ENCODE results near the gene RORC. TPM values are rescaled to one million over a fixed set of nuclear protein-coding genes. Genes with fewer than 3 reads are reported as not detected.

RORC gene
- total RNA-seq, 1 experiment from 2014 or later: 0.44 TPM

DNA sequence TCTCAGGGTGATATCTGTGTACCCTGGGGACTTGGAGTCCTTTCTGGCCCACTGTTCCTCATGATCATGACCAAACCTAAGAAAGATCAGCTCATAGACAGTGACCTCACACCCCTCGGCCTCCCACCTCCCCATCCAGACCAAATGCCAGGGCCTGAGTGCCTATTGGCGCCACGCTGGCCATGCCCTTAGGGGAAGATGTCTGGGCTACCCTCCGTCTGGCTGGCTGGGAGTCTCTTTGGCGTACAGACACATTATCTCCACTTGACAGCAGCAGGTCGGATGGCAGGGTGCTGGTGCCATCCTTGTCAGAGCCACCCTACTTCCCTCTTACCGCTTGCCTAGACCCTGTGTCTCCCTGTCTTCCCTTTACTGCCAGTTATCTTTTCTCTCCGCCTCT lies 8.4 kb downstream of the RORC start:
- TF ChIP-seq TEAD4 (CRISPR knock-in tag; IDR thresholded peaks at IDR 0.05) (no peak), FOXP1 (CRISPR knock-in tag; IDR thresholded peaks at IDR 0.05; ENCODE audit: borderline replicate concordance) (no peak), ZNF396 (CRISPR knock-in tag; IDR thresholded peaks at IDR 0.05; ENCODE audit: borderline replicate concordance) (no peak)
- TF ChIP-seq, protein P1, sequence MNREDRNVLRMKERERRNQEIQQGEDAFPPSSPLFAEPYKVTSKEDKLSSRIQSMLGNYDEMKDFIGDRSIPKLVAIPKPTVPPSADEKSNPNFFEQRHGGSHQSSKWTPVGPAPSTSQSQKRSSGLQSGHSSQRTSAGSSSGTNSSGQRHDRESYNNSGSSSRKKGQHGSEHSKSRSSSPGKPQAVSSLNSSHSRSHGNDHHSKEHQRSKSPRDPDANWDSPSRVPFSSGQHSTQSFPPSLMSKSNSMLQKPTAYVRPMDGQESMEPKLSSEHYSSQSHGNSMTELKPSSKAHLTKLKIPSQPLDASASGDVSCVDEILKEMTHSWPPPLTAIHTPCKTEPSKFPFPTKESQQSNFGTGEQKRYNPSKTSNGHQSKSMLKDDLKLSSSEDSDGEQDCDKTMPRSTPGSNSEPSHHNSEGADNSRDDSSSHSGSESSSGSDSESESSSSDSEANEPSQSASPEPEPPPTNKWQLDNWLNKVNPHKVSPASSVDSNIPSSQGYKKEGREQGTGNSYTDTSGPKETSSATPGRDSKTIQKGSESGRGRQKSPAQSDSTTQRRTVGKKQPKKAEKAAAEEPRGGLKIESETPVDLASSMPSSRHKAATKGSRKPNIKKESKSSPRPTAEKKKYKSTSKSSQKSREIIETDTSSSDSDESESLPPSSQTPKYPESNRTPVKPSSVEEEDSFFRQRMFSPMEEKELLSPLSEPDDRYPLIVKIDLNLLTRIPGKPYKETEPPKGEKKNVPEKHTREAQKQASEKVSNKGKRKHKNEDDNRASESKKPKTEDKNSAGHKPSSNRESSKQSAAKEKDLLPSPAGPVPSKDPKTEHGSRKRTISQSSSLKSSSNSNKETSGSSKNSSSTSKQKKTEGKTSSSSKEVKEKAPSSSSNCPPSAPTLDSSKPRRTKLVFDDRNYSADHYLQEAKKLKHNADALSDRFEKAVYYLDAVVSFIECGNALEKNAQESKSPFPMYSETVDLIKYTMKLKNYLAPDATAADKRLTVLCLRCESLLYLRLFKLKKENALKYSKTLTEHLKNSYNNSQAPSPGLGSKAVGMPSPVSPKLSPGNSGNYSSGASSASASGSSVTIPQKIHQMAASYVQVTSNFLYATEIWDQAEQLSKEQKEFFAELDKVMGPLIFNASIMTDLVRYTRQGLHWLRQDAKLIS (CRISPR knock-in tag; IDR thresholded peaks at IDR 0.05; ENCODE audit: borderline replicate concordance): no peak
- Mint-ChIP-seq H3K27me3 (ENCODE audit: low read depth) (peaks cover 6% of the 10 kb centered on the region; the same call in 1 of the 2 replicates), H3K4me1 (peaks cover 24% of the 10 kb centered on the region), H3K27ac (no peak overlapping the region), H3K9me3 (no peaks in the 10 kb centered on the region), H3K4me3 (no peak overlapping the region), H3K36me3 (no peaks in the 10 kb centered on the region)
- ChIA-PET POLR2A (no interaction called here), CTCF (interaction anchor here (1.0 kb wide), 2 partner anchors 14 to 190 kb away, joined by 3 read pairs; no protein-coding TSS in a partner anchor)
- ATAC-seq (no peak), DNase-seq (ENCODE audit: low spot score) (no peak)

DNA sequence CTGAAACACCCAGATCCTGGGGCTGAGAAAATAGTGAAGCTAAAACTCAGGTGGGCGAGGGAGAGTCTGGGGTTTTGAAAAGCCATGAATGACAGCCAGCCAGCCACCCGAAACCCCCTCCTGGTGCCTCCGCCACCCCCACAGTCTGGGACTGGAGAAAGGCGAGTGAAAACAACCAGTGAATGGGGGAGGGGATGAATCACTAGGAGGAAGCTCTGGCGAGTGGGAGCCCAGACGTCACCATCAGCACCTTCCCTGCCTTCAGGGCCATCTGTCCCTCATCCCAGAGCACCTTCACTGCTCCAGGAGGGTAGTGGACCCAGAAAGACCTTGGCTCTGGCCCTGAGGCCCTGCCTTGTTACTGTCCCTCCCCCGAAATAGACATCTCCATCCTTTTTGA lies 9.2 kb downstream of the RORC start:
- Mint-ChIP-seq H3K36me3 (no peaks in the 10 kb centered on the region), H3K27me3 (ENCODE audit: low read depth) (0 out of 2 replicates have a peak, but pooled peaks cover 2% of the 10 kb centered on the region), H3K27ac (no peak overlapping the region), H3K4me3 (no peak overlapping the region), H3K9me3 (no peaks in the 10 kb centered on the region), H3K4me1 (peaks cover 21% of the 10 kb centered on the region)
- ATAC-seq (no peak), DNase-seq (ENCODE audit: low spot score) (no peak)
- POLR2A ChIA-PET: no interaction called here
- TF ChIP-seq ZNF671 (CRISPR knock-in tag; IDR thresholded peaks at IDR 0.05): no peak
- TF ChIP-seq, protein P2, sequence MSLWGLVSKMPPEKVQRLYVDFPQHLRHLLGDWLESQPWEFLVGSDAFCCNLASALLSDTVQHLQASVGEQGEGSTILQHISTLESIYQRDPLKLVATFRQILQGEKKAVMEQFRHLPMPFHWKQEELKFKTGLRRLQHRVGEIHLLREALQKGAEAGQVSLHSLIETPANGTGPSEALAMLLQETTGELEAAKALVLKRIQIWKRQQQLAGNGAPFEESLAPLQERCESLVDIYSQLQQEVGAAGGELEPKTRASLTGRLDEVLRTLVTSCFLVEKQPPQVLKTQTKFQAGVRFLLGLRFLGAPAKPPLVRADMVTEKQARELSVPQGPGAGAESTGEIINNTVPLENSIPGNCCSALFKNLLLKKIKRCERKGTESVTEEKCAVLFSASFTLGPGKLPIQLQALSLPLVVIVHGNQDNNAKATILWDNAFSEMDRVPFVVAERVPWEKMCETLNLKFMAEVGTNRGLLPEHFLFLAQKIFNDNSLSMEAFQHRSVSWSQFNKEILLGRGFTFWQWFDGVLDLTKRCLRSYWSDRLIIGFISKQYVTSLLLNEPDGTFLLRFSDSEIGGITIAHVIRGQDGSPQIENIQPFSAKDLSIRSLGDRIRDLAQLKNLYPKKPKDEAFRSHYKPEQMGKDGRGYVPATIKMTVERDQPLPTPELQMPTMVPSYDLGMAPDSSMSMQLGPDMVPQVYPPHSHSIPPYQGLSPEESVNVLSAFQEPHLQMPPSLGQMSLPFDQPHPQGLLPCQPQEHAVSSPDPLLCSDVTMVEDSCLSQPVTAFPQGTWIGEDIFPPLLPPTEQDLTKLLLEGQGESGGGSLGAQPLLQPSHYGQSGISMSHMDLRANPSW (CRISPR knock-in tag; conservative IDR thresholded peaks at IDR 0.05; ENCODE audit: low read depth): no peak
- TF ChIP-seq TCF7 (CRISPR knock-in tag; IDR thresholded peaks at IDR 0.05; ENCODE audit: low read depth): no peak
- no peak for TF ChIP-seq ZNF396 (CRISPR knock-in tag; IDR thresholded peaks at IDR 0.05; ENCODE audit: borderline replicate concordance)
- no peak for TF ChIP-seq FOXP1 (CRISPR knock-in tag; IDR thresholded peaks at IDR 0.05; ENCODE audit: borderline replicate concordance)
- TF ChIP-seq, protein P3, sequence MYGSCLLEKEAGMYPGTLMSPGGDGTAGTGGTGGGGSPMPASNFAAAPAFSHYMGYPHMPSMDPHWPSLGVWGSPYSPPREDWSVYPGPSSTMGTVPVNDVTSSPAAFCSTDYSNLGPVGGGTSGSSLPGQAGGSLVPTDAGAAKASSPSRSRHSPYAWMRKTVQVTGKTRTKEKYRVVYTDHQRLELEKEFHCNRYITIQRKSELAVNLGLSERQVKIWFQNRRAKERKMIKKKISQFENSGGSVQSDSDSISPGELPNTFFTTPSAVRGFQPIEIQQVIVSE (CRISPR knock-in tag; IDR thresholded peaks at IDR 0.05; ENCODE audit: borderline replicate concordance): no peak
- TF ChIP-seq, protein P1 (CRISPR knock-in tag; IDR thresholded peaks at IDR 0.05; ENCODE audit: borderline replicate concordance): no peak
- no peak for TF ChIP-seq ZNF219 (CRISPR knock-in tag; IDR thresholded peaks at IDR 0.05; ENCODE audit: borderline replicate concordance)
- TF ChIP-seq, protein P4, sequence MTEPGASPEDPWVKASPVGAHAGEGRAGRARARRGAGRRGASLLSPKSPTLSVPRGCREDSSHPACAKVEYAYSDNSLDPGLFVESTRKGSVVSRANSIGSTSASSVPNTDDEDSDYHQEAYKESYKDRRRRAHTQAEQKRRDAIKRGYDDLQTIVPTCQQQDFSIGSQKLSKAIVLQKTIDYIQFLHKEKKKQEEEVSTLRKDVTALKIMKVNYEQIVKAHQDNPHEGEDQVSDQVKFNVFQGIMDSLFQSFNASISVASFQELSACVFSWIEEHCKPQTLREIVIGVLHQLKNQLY (CRISPR knock-in tag; IDR thresholded peaks at IDR 0.05): no peak
- TF ChIP-seq, protein P5, sequence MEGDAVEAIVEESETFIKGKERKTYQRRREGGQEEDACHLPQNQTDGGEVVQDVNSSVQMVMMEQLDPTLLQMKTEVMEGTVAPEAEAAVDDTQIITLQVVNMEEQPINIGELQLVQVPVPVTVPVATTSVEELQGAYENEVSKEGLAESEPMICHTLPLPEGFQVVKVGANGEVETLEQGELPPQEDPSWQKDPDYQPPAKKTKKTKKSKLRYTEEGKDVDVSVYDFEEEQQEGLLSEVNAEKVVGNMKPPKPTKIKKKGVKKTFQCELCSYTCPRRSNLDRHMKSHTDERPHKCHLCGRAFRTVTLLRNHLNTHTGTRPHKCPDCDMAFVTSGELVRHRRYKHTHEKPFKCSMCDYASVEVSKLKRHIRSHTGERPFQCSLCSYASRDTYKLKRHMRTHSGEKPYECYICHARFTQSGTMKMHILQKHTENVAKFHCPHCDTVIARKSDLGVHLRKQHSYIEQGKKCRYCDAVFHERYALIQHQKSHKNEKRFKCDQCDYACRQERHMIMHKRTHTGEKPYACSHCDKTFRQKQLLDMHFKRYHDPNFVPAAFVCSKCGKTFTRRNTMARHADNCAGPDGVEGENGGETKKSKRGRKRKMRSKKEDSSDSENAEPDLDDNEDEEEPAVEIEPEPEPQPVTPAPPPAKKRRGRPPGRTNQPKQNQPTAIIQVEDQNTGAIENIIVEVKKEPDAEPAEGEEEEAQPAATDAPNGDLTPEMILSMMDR (IDR thresholded peaks at IDR 0.05): no peak
- no peak for TF ChIP-seq PRRX2 (CRISPR knock-in tag; IDR thresholded peaks at IDR 0.05)
- TF ChIP-seq ESRRA (CRISPR knock-in tag; IDR thresholded peaks at IDR 0.05; ENCODE audit: borderline replicate concordance): no peak
- TF ChIP-seq TEAD4 (CRISPR knock-in tag; IDR thresholded peaks at IDR 0.05): no peak
- no peak for TF ChIP-seq EMX1 (CRISPR knock-in tag; IDR thresholded peaks at IDR 0.05)
- TF ChIP-seq, protein P6, sequence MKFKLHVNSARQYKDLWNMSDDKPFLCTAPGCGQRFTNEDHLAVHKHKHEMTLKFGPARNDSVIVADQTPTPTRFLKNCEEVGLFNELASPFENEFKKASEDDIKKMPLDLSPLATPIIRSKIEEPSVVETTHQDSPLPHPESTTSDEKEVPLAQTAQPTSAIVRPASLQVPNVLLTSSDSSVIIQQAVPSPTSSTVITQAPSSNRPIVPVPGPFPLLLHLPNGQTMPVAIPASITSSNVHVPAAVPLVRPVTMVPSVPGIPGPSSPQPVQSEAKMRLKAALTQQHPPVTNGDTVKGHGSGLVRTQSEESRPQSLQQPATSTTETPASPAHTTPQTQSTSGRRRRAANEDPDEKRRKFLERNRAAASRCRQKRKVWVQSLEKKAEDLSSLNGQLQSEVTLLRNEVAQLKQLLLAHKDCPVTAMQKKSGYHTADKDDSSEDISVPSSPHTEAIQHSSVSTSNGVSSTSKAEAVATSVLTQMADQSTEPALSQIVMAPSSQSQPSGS (CRISPR knock-in tag; IDR thresholded peaks at IDR 0.05; ENCODE audit: borderline replicate concordance, low read depth): no peak
- no peak for TF ChIP-seq RELA (CRISPR knock-in tag; IDR thresholded peaks at IDR 0.05; ENCODE audit: borderline replicate concordance)
- TF ChIP-seq ZNF138 (CRISPR knock-in tag; conservative IDR thresholded peaks at IDR 0.05): no peak
- TF ChIP-seq CREB1 (CRISPR knock-in tag; IDR thresholded peaks at IDR 0.05): no peak
- TF ChIP-seq FOXK1 (CRISPR knock-in tag; IDR thresholded peaks at IDR 0.05): no peak
- CTCF ChIA-PET: interaction anchor here (1.0 kb wide), 2 partner anchors 14 to 191 kb away, joined by 3 read pairs; no protein-coding TSS in a partner anchor

Data from WTC11 (cell line).